Right lobe of liver (tissue), 4 donors: ENCODE data around the gene GPR15.

Source experiments
- CTCF ChIP-seq, 4 donors: fragments of 200-600 bp in 3 of 4; fragments of 450-650 bp in 1 of 4; IDR thresholded peaks; one replicate each; pipeline versions ENCODE4 v1.5.1 to v1.8.0; 2016 to 2022; ENCODE audit warnings: antibody characterized with exemption in 4 of 4, mild to moderate bottlenecking in 2 of 4
- POLR2A ChIP-seq: fragments of 450-650 bp; IDR thresholded peaks from one replicate; pipeline ENCODE4 v1.6.1; 2017; ENCODE audit warnings: antibody characterized with exemption, mild to moderate bottlenecking
- donor health status: DM: no; HTN: no; CAD: no.
- donor health status: DM: no; HTN: no; CAD: no.
- donor health status: DM: no; HTN: yes; CAD: no.

- TF ChIP-seq CTCF (IDR thresholded peaks at IDR 0.05) (no peak), POLR2A (no peak)
Observed at GRCh38 chr3:98483626-98484025, 48.2 kb upstream of the GPR15 start.
